NCI-H460 (cell line): Measurements from ENCODE around the gene CIB4. TPM values are rescaled to one million over a fixed set of nuclear protein-coding genes. Genes with fewer than 3 reads are reported as not detected.

Source experiments
- DNase-seq: peaks from one replicate; pipeline ENCODE4 v3.0.0-alpha.2; 2016; ENCODE audit warnings: low read depth; ENCODE audit errors: extremely low read depth
- total RNA-seq: library from RNA; depleted of rRNA; stranded (reverse); fragments of >200 nt; shearing (Covaris generic); gene quantifications from 2 replicates; pipeline ENCODE4 v1.2.3, GENCODE V29; 2014

Gene CIB4
- total RNA-seq, 1 experiment from 2014 or later, result not detected

- DNase-seq, result no peak
Observed at GRCh38 chr2:26559044-26559405, 82.1 kb downstream of the CIB4 start.

- no peak for DNase-seq
Observed at GRCh38 chr2:26558271-26559043, 82.7 kb downstream of the CIB4 start.

DNA sequence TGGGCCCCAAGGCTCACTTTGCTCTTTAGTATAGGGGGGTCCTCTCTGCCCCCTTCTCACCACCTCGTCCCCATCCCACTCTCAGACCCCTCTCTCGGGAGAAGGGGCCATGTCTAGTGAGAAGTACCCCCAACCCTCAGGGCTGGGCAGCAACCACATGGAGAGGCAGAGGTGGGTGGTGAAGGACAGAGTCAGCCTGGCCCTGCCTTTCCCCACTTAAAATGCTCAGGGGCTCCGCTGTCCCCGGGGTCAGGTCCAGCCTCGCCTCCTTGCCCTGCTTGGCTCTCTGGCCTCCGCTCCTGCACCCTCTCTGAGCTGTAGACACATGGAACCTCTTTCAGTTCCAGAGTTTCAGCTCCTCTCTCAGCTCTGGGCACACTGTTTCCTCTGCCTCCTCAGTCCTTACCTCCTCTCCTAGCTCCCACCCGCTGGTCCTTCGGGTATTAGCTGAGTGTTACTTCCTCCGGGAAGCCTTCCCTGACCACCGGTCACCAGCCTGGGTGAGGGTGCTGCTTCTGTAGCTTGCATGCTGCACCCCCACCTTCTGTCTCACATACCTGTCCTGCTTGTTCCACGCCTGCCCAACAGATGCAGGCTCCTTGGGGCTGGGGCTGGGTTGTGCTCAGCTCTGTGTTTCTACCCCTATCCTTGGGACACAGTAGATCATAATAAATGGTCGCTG, 83.8 kb downstream of the CIB4 start:
- DNase-seq, result no peak

DNA sequence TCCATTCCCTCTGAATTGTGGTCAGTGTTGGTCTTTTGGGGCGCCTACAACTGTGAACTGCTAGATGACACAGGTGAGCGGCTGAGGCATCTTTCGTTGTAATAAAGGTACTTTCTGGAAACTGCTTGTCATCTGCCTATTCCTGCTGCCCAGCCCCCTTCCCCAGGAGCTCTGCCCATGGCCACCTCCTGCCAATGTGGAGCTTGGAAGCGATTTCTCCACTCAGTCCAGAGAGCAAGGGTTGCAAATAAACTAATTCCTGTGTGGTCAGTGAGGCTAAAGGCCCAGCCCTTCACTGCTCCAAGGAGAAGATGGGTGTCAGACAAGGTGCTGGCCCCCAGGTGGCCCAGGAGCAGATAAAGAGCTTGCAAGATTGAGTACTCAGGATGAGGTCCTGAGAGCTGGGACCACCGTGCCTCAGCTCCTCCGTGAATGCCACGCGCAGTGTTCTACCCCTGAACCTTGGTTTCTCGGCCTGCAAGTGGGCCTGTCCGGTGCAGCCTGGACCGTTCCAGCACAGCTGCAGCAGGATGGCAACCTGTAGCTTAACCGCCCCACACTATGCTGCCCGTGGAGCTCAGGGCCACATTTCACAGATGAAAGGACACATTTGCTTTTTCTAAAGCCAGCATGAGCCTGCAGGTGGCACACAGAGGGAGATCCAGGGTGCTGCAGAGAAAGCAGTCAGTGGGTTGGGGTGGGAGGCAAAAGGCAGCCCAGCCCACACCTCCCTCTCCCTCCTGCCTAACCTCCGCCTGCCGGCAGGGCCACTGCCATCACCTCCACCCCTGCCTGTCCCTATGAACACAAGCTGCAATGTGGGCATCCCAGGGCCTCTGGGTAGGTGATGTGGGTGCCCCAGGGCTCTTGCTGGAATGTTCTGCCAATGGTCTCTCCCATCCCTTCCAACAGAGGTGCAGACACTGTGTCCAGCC, 84.6 kb downstream of the CIB4 start:
- no peak for DNase-seq

GRCh38 chr2:26555246-26556133, 85.7 kb downstream of the CIB4 start:
- DNase-seq, result no peak

- DNase-seq, result no peak
Observed at GRCh38 chr2:26552641-26553374, 88.4 kb downstream of the CIB4 start.

GRCh38 chr2:26550276-26551015, 90.7 kb downstream of the CIB4 start:
- no peak for DNase-seq

GRCh38 chr2:26542676-26543505, 98.3 kb downstream of the CIB4 start:
- no peak for DNase-seq

DNA sequence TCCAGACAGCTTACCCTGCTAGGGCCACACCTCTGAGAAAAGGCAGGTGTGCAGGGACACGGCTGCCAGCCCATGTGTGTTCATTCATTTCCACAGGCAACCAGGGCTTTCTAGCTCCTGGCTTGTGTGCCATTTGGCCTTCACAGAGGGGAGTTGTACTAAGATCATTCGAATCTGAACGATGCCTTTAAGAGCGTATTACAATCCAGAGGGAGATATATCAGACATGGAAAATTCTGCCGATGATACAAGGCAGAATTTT, 99.0 kb downstream of the CIB4 start:
- no peak for DNase-seq

- DNase-seq, result no peak
Observed at GRCh38 chr2:26541401-26542193, 99.6 kb downstream of the CIB4 start.

DNA sequence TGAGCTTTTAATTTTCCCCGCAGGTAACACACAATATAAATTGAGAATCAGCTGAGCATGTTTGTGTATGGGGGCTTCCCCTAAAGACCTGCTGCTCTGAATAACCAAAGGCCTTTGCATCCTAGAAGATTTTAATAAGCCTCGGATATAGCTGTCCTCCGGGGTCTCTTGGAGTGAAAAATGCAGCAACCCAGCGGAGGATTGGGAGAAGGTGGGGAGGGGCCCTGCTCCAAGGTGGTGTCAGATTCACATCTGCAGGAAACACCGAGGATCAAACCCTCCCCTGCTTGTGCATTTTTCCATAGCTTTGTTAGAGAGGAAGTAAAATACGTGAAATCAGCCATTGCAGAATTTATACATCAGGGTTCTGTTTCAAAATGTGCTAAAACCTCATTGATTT, 100.2 kb downstream of the CIB4 start:
- no peak for DNase-seq

GRCh38 chr2:26540306-26540705, 100.9 kb downstream of the CIB4 start:
- DNase-seq, result no peak

DNA sequence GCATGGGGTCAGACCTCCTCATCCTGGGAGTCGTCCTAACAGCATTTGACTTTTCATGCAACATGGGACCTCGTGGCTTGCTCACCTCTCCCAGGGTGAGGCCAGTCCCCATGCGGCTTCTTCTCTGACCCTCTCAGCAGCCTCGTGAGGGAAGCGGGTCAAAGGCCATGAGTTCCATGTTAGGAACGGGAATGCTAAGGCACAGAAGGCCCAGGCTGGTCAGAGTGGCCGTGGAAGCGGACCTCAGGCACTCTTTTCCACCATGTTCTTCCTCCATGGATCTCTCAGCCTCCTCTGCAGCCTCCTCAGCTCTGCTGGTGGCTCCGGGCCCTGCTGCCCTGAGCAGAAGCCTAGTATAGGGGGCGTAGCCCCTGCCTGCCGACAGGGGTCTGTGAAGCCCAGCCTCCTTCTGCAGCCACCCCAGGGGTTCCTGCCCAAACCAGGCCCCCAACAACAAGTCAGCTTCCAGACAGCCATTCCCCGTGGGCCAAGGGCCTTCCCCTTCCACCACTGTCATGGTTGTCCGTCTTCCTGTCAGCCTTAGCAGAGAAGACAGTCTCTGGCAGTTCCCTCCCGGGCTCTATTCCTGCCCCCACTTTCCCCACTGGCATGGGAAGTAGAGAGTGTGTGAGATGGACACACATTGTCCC, 103.2 kb downstream of the CIB4 start:
- no peak for DNase-seq

DNA sequence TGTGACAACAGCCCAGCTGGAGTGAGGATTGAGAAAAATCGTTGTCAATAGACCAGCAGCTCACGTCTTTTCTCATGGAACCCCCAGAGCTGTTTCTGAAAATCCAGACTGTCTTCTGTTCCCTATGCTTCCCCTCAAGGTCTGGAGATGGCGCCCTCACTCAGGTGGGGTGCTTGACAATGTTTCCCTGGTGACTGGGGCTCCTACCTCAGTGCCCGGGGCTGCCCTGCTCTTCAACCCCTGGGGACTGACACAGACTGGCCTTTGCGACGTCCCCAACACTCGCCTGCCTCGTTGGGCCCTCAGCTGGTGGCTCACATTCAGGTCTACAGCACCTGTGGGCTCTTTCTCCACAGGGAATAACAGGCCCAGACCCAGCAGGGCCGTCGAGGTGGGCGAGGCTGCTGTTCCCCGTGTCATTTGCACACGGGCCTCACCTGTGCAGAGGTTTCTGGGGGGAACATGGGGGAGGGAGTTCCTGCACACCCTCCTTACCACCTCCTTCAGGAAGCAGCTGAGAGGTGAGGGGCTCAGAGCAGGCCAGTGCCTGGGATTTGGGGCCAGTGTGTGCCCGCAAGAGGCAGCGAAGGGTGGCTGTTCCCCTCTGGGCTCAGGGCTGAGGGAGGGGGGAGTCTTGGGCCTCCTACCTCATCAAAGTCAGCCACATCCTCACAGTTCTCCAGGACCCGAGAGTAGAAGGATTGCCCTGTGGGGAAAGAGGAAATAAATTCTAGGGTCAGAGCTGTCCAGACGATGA, 103.9 kb downstream of the CIB4 start:
- DNase-seq, result no peak

GRCh38 chr2:26536371-26537068, 104.6 kb downstream of the CIB4 start:
- DNase-seq, result no peak
